T1000 (cell line): ENCODE data around the gene TPH2.

Experiments
- DNase-seq: peaks from one replicate; lab custom pipeline; 2025; ENCODE audit warnings: mixed read lengths; lab: John Stamatoyannopoulos, UW

Gene TPH2

DNA sequence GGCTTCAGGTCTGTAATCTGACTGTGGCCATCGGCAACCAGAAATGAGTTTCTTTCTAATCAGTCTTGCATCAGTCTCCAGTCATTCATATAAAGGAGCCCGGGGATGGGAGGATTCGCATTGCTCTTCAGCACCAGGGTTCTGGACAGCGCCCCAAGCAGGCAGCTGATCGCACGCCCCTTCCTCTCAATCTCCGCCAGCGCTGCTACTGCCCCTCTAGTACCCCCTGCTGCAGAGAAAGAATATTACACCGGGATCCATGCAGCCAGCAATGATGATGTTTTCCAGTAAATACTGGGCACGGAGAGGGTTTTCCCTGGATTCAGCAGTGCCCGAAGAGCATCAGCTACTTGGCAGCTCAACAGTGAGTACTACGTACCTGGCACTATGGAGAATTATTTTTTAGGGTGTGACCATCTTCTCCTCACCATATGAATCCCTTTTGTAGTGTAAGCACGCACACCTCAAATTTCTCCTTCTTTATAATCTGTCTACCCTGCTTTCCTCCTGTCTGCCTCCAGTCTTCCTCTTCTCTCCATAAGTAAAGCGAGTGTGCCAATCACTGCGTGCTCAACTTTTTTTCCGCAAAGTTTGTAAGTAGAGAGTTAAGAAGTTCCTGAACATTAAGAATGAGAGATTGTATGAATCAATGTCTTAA lies at the start of gene TPH2:
Gene TPH2, plus strand, starts transcription at position 118 of the 658 bp plus-strand sequence. Its CDS starts 142 bp downstream, at position 260.
- DNase-seq: peak; percentile 14

DNA sequence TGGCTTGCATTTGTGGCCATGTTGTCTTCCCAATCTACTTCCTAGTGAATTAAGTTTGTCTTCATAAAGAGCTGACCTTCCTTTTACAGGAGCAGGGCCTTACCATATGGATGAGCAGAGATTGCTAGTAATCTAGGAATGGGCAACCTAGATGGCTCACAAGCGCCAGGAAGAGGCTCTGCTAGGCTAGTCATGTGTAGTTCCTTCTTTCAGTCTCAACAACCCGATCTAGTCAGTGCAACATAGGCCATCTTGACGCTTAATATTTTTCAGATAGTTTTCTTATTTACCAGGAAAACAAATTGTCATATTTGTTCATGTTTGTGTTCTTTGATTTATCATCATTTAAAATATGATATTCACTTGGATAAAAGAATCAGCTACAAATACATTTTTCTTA lies 48.2 kb upstream of the TPH2 start:
- DNase-seq: no peak

DNA sequence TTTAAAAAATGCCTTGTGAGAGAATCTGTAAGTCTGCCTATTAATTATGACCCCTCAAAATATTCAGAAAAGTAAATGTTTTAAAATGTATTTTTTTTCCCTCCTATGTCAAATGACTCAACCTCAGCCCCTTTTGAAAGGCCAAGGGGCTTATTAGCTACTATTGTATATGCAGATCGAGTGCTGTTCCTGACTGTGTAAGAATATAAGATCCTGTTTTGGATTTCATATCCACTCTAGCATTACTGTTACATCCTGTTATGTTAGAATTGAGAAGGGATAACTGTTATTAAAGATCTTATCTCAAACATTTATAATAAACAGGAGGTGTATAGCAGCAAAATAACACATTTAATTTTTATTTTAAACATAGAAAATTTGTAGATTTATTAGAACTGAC lies 46.6 kb upstream of the TPH2 start:
- no peak for DNase-seq

DNA sequence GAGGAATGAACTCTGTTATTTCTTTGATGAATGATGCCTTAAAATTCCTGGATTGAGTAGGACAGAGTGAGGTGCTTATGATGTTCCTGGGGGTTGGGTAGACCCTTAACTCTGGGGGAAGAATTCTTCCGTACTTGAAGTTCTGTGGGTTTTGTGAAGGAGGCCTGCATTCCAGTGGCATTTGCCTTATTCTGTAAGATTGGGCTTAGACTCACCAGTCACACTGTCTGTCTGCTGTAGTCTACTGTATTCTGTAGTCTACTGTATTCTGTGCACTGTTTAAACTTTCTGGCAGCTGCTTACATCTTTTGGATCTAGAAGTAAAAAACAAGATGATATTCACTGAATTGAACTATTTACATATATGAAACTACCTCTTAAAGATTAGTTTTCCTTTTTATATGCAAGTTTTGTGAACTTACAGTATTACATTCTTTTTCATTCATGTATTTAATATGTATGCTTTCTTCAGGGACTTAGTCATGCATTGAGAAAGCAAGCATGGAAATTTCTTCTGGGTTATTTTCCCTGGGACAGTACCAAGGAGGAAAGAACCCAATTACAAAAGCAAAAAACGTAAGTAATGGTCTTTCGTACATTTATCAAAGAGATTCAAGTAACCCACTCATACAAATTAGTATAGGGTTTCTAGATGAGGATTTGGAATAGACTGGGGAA lies 42.3 kb upstream of the TPH2 start:
- no peak for DNase-seq

DNA sequence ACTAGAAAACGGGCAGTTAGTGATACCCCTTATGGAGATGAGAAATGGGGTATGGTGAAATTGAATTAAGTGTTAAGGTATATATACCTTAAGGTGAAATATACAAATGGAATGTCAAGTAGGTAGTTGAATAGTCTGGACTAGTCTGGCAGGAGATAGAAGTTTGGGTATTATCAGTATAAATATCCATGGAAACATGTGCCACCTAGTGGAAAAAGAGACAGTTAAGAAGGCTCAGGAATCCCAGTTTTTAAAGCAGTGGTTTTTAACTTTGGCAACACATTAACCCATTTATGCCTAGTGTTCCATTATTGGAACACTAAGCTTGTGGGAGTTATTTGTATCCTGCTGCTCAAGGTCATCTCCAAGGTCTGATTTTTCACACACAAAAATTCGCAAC lies 38.6 kb upstream of the TPH2 start:
- no peak for DNase-seq

DNA sequence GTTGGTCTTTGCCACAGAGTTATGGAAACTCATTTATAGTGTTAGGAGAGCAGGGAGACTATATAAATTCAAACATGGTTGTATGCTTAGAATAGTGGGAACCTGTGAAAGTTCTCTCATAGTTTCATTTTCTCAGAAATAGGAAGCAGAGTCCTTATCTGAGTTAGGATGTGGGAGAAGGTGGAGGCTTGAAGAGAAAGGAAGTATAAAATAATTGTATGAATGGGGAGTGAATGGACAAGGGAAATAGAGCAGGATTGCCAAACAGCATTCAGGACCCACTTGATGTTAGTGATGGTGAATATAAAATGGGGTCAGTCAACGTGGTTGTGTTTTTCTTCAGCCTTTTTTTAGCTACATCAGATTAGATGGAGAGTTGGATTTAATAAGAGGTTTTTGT lies 34.0 kb upstream of the TPH2 start:
- no peak for DNase-seq

DNA sequence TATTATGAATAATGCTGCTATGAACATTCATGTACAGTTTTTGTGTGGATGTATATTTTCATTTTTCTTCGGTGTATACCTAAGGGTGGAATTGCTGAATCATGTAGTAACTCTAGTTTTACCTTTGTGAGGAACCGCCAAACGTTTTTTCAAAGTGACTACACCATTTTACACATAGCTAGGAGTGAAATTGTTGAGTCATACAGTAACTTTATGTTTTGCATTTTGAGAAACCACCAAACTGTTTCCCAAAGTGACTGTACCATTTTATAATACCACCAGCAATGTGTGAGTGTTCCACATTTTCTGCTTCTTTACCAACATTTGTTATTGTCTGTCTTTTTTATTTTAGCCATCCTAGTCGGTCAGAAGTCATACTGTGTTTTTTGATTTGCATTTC lies 3.1 kb upstream of the TPH2 start:
- no peak for DNase-seq

DNA sequence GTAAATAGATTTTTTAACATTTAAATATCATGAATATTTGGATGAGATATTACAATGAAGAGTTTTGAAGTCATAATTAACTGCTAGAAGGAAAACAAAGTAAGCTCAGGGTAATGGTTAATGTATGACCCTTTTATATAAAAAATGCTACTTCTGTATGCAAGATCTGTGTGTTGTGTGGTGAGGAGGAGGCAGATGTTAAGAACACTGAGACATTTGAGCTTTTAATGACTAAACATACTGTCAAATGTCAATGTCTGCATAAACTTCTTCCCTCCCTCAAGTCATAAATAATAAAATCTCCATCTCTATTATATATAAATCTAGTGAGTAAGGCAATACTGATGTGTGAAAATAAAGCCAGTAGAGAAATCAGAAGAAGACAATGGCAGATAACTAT lies 1.4 kb downstream of the TPH2 start:
- no peak for DNase-seq

DNA sequence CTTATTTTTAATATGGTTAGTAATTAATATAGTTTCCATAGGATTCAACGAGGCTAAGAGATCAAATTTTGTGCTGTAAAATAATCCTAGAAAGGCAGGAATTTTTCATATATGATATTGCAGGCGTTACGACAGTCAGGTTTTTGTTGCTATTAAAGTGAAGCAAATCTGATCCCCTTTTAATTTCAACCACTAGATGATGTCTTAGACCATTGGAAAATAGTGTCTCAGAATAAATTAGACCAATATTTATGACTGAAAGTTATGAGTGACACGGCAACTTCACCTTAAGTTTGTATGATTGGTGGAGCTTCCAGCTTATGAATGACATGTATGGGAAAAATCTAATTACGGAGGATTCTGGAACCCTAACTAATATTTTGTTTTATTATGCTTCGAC lies 2.5 kb downstream of the TPH2 start:
- no peak for DNase-seq

DNA sequence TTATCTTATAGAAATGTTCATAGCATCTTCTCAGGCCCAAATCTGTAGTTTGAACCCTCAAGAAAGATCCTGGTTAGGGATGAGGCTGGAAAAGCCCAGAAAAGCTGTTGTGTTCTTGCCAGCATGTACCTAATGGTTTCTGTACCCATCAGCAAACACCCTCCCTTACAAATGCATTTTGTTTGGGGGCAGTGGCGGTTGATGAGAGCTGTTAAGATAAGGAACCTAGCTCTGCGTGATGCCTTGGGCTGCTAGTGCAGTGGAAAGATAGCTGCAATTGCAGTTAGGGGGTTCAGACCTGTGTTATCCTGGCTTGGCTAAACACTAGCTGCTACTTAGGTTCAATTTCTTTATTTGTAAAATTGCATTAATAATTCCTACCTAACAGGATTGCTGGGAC lies 3.6 kb downstream of the TPH2 start:
- no peak for DNase-seq

DNA sequence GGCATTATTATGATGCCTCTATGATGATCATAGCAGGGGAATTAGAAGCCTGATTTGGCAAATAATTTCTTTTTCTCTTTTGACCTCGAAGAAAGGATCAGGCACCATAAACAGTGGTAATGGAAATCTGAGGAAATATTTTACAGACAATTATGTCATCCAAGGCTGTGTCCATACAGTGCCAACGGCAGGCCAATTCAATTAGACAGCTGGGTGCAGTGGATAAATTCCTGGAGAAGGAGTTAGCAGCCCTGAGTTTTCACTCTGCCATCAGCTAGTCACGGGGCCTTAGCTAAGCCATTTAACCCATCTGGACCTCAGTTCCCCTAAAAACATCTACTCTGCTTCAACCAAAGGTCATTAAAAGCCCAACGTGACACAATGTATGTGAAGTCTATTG lies 4.1 kb downstream of the TPH2 start:
- no peak for DNase-seq

DNA sequence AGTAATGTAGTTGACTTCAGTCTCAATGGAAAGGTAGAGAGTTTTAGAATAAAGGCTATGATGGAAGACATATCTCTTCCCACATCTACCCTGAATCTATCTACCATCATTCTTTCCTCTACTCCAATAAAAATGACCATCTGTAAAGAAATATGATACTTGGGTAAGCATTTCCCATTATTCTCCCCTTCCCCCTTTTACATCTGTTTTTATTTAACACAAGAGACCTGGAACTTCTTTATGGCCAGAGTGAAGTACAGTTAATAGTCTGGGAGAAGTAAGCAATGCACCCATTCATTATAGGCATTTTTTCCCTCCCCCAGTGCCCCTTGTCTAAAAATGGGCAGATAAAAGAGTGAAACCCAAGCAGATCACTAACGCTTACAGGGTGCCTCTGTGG lies 6.5 kb downstream of the TPH2 start:
- DNase-seq: no peak

DNA sequence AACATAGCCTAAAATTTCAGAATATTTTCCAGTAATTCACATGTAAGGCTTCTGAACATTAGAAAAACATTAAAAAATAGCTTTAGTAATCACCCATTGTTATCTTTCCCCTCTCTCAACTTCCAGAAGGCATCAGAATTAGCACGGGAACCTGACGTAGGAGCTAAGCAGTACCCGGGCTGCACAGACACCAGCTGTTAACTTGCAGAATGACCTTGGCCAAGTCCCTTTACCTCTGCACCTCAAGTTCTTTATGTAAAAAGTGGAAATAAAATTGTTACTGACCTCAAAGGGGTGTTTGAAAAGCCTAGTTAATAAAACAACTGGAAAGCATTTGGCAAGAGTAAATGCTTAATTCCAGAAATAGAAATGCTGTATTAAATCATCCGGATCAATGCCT lies 7.2 kb downstream of the TPH2 start:
- no peak for DNase-seq

DNA sequence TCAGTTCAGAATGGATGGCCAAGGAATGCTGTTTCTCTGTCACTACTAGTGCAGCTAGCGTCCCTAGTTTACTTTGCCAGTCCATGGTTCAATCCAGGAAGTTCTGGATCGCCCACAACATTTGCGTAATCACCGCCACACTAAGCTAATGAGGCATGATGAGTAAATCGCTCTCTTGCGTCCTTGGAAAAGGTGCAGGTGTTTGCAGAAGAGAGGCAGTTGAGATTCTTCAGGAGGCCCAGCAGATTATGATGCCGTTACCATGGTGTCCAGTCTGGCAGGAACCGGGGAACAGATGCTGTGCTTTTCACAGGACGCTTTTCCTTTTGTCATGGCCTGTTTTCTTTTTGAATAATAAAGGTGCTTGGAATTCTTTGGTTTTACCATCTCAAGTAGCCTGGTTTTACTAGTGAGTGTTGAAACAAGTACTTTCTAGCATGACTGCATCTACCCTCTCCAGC lies 9.0 kb downstream of the TPH2 start:
- no peak for DNase-seq

DNA sequence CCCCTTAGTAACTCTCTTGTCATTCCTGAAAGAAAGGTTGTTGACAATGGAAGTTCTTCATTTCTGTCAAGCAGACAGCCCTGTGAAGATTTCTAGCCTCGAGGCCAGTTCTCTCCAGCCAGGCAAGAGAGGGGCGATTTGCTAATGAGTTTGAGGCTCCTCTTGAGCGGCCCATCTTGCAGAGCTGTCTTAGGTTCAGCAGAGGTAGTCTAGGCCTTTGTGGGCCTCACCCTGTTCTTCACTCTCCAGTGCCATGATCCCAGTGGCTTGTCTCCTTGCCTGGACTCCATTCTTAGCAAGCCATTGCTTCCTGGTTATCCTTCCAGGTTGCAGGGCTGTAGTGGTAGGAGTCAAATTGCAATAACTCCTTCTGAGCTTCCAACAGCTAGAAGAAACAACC lies 9.7 kb downstream of the TPH2 start:
- no peak for DNase-seq

DNA sequence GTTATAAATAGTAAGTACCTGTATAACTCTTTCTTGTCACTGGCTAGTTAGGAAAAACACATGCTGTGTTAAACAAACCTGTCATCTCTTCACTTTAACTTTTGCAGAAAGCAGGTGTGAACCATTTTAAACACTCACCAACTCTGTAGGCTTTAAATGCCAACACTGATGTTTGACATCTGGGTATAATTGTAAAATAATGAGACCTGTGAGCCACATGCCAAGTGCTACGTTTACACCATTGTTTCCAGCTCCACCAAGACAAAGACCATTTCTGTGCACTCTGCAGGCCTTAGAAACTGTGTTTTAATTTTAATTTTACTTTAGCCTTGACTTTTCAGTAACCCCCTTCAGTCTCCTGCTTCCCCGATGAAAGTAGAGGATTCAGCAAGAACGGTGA lies 11.0 kb downstream of the TPH2 start:
- DNase-seq: no peak

DNA sequence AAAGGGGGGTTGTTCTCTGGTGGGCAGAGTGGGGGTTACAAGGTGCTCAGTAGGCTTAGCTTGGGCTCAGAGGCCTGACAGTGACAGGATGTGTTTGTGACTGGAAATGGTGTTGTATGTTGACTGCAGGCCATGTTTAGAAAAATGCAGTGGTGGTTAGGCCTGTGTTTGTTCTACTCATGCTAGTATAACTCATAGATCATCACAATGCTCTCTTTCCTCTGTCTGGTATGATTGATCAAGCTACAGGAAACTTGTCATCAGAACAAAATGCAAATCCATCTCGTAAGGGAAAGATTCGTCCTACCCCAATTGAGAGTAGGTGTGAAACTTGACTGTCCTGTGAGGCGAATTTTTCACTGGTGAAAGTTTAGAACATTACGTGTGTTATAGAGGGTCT lies 11.8 kb downstream of the TPH2 start:
- DNase-seq: no peak

DNA sequence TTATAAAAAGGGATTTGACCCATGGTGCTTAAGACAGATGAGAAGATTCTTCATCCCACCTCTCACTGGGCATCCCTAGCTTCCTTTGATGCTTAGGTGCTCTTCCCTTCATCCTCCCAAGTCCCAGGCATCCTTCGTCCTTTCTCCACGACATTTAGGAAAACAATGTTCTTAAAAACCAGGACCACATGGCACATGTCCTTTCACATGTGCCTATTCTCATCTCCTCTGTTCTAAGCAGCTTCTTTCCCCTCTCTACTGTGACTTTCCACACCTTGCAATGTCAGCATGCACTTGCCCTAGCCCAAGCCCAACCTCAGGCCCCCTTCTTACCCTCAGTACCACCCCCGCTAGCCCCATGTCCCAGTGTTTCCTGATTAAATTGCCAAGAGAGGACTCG lies 12.2 kb downstream of the TPH2 start:
- no peak for DNase-seq

DNA sequence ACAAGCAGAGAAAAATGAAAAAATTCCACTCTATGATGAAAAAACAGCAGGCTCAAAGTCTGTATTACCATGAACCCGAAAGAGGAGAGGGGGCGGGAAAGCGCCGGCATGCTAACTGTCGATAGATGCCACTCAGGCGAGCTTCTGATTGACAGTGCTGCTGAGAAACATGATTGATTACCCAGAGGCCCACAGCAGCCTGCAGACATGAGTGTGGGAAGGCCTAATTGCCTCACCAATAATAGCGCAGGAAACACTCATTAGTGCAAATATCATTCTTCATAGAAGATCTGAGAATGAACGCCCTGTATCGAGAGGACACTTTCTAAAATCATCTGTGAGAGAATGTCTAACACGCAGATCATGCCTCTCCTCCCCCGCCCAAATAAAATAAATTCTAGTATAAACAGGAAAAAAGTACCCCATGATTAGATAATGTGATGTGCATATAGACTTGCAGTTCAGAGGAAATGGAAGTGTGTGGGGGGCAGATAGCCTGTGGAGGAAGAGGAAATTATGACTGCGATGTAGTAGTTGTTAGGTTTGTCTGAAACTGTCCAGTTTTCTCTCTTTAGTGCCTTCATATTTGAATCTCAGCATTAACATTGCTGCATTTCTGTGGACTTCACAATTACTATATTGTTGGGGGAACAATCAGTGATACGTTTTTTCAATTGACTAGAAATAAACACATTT lies 15.6 kb downstream of the TPH2 start:
- DNase-seq: no peak

DNA sequence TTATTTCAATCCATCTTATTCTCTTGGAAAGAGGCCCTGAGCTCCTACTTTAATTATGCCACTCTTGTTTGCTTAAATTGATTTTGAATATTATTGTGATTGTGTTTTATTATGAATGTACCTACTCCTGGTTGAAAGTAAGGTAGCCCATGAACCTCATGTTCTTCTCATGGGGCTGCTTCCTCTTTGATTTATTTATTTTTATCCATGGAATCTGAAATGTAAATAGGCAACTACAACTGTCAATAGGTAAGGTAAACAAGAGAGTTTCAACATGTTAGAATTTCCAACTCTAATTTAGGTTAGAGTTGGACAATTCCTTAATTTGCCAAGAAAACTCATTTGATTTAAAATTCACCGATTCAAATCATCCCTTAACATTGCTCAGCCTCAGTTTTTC lies 16.2 kb downstream of the TPH2 start:
- DNase-seq: no peak

DNA sequence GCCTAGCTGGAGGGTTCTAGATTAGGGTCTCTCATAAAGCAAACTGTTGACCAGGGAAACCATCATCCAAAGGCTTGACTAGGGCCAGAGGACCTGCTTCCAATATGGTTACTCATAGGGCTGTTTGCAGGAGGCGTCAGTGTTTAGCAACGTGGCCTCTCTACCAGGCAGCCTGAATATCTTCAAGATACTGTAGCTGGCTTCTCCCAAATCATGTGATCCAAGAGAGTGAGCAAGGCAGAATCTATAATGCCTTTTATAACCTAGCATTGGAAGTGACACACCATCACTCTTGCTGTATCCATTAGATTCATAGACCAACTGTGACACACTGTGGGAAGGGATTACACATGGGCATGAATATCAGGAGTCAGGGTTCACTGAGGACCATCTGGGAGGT lies 17.3 kb downstream of the TPH2 start:
- no peak for DNase-seq

DNA sequence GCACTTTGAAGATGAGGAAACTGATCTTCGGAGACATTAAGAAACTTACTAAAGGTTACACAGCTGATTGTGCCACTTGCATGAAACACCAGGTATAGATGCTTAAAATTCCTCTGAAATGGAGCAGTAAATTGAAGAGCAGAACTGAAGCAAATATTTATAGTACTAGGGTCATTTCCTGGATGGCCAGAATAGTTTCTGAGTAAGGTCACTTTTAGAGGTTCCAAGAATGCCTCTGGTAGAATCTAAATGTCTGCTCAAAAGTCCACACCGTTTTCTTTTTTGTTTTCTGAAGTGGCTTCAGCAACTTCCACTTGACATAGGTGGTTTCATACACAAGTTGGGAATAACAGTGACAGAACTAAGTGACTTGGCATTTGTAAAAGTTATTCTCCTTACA lies 19.4 kb downstream of the TPH2 start:
- DNase-seq: no peak

DNA sequence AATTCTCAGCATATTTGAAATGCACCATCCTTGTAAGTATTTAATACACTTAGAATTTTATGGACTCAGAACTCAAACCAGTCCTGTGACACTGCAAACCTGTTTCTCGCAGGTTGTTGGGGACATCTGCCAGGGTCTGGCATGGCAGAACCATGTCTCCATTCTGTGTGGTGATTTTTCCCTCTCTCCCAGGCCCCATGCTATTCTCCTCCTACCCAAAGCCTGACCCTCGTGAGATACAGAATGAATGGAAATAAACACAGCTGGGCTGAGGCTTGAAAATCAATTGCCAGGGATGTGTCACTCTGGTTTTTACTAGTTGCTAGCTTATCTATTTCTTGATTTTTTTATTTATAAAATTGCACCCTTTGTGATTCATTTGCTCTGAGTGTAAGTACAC lies 19.8 kb downstream of the TPH2 start:
- no peak for DNase-seq
